ENCODE measurements around the gene SEPTIN6. TPM values are rescaled to one million over a fixed set of nuclear protein-coding genes. Genes with fewer than 3 reads are reported as not detected.
A peak's percentile ranks its signal among the peaks of the same experiment; 100 is the strongest.

The SEPTIN6 gene
- total and polyA plus RNA-seq, 2 donors (not counting 1 experiment from before 2014, with no cell fraction given) = 227 to 310 TPM

- Histone ChIP-seq H3K36me3 (replicated peaks in 1 of 2; ENCODE audit: control extremely low read depth in 1 of 2, control insufficient read depth in 1 of 2, extremely low read depth in 1 of 2, insufficient read depth in 2 of 2, low read length in 1 of 2) (no peaks in the 10 kb centered on the region), H3K27me3 (replicated peaks in 1 of 4; ENCODE audit: control extremely low read depth in 1 of 4, control insufficient read depth in 3 of 4, insufficient read depth in 4 of 4, low read length in 3 of 4) (no peaks in the 10 kb centered on the region), H3K9ac (ENCODE audit: low read length) (no peak overlapping the region), H3K27ac (ENCODE audit: low read length in 2 of 2) (no peak overlapping the region), H4K20me1 (ENCODE audit: control insufficient read depth, insufficient read depth, low read length, poor library complexity, severe bottlenecking) (no peaks in the 10 kb centered on the region), H2AFZ (ENCODE audit: insufficient read depth, low read depth, low read length, poor library complexity, severe bottlenecking) (no peak overlapping the region), H3K4me2 (replicated peaks; ENCODE audit: low read depth, low read length, poor library complexity, severe bottlenecking) (peak overlapping the region; percentile 93), H3K4me3 (ENCODE audit: control extremely low read depth in 1 of 5, extremely low read depth in 1 of 5, insufficient read depth in 1 of 5, low read depth in 2 of 5, low read length in 4 of 5) (peak overlapping the region in 1 of 5 experiments; percentile 12), H3K79me2 (ENCODE audit: control insufficient read depth, insufficient read depth, low read length) (peaks cover 20% of the 10 kb centered on the region), H3K9me3 (ENCODE audit: control extremely low read depth in 1 of 3, control insufficient read depth in 2 of 3, insufficient read depth in 1 of 3, low read length in 2 of 3) (no peaks in the 10 kb centered on the region), H3K4me1 (ENCODE audit: control insufficient read depth in 2 of 2, insufficient read depth in 2 of 2, low read length in 2 of 2) (peaks cover 49 to 59% of the 10 kb centered on the region in 2 donors)
- ChIA-PET POLR2A (interaction anchor here (0.6 to 3.6 kb wide), 5 partner anchors 12 to 78 kb away, joined by 3 to 24 read pairs (median 3); no protein-coding TSS in a partner anchor), CTCF (interaction anchor here (4.9 kb wide), 1 partner anchor 34 kb away, joined by 35 read pairs; no protein-coding TSS in a partner anchor)
- Mint-ChIP-seq H3K4me3 (peak overlapping the region; percentile 66), H3K27ac (peak overlapping the region; percentile 51), H3K27me3 (no peaks in the 10 kb centered on the region), H3K4me1 (peaks cover 50% of the 10 kb centered on the region), H3K9me3 (ENCODE audit: insufficient read depth) (no peaks in the 10 kb centered on the region)
- ATAC-seq (ENCODE audit: low read depth) (peak; percentile 15), DNase-seq (peak; percentile 48)
- intact Hi-C loops (cut with micrococcal nuclease) = no loop called here
- TF ChIP-seq CTCF (IDR thresholded peaks at IDR 0.05) = no peak
- TF ChIP-seq EZH2 (IDR thresholded peaks at IDR 0.05; ENCODE audit: borderline replicate concordance, insufficient read depth, low read depth, low read length, poor library complexity, severe bottlenecking) = no peak
- 52% methylated on average over 5 of the region's 12 CpGs for WGBS (ENCODE audit: insufficient coverage)
Measured at GRCh38 chrX:119695535-119696050, 2.6 kb upstream of the SEPTIN6 start.
